NCI-H2171 (cell line): ENCODE data around the gene ATXN1.

Source experiments
- DNase-seq: peaks from one replicate; lab custom pipeline; 2025; lab: John Stamatoyannopoulos, UW

ATXN1 gene

DNA sequence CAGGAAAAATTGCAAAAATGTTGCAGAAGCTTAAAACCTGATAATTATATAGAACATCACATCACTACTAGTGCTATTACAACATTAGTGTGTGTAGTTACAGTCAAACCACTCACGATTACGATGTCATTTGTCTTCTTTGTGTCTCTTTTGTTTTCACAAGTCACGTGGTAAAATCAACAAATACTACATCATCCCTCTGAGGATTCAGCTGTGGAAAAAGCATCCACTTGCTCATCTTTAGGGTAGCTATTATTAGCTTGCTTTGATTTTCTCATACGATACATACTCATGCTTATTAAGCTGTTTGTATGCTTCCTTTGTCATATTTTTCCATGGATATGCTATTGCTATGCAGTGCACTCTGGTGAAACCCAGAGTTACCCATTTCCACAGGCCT lies 22.2 kb upstream of the ATXN1 start:
- no peak for DNase-seq

DNA sequence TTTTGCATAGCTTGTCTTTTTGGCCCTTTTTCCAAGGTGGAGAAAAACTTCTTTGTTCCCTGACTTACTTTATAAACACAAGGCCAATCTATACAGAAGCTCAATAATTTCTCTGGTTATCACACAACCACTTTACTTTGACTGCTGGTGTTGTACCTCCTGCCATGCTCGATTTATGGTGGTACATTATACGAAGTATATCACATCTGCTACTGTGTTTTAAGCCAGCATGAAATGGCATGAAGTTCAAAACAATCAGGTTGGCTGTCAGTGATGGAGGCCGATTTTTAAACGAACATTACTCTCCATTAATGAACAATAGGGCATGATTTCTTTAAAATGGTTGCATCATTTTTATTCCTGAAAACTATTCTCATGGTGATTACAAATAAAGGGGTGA lies 21.0 kb upstream of the ATXN1 start:
- no peak for DNase-seq

DNA sequence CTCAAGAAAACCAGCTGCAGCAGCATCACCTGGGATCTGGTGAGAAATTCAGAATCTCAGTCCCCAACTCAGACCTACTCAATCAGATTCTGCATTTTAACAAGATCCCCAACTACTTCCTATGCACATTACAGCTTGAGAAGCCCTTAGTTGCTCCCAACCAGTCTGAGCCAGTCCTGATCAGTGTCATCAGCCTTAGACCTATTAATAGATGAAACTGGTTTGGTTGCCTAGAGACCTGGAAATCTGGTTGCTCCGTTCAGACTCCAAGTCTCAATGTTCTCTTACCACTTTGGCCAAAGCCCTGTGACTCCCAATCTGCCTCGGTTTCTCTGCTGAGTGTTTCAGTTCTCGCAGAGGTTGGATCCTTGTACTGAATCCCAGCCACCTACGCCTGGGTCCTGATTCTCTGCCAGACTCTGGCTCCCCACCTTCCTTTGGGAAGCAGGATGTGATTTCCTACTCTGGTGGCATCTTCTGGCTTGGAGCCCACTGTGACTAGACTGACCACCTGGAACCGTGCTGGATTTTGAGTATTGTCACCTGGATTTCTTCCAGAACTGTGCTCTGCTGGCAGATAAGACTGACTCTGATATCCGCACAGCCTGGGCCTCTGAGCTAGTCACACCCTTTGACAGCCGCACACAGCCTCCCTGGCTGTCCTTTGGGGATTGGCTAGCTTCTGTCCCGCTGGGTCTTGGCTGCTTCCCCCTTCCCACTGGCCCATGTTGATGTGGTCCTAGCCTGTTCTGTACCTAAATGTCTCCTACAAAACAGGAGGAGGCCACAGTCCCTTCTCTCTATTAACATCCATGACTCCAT lies 20.3 kb upstream of the ATXN1 start:
- no peak for DNase-seq

DNA sequence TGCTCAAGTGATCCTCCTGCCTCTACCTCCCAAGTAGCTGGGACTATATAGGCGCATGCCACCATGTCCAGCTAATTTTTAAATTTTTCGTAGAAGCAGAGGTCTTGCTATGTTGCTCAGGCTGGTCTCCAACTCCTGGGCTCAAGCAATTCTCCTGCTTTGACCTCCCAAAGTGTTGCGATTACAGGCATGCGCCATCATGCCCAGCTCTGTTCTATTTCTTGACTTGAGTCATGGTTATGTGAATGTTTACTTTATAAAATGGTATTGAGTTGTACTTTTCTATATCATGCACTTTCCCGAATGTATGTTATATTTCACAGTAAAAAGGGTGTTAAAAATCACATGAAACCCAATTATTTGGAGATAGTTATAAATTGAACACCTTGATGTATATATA lies 17.3 kb upstream of the ATXN1 start:
- DNase-seq: no peak

DNA sequence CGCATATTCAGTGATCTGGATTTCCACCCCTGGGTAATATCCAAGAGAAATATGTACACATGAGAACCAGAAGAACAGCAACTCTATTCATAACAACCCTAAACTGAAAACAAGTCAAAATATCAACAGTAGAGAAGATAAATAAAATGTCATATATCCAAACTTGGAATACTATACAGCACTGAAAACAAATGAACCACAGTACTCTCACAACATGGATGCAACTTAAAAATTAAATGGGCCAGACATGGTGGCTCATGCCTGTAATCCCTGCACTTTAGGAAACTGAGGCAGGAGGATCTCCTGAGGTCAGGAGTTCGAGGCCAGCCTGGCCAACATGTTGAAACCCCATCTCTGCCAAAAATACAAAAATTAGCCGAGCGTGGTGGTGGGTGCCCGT lies 16.5 kb upstream of the ATXN1 start:
- no peak for DNase-seq

DNA sequence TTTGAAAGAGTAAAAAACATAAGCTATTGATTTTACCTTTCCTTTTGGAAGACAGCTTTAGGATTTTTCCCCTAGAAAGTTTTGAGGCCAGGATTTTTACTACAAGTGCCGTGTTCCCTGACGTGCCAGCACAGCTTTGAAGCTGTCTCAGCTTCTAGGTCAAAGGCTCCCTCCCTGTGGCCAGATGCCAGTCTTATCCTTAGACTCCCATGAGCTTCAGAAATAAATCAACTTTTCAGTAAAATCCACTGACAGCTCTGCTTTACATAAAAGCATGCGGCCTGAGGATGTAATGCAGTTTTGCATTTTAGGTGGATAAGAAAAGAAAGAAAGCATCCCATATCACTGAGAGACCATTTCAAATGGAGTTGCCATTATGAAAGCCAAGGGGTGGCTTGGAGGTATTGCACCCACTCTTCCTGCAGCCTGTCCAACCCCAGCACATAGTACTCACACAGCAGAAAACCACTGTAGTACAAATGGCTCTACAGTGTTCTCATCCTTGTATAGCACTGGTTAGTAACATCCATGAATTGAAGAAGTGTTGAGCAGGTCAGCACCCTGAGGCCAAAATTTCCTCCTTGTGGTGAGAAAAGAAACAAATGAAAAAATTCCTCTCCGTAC lies 15.2 kb upstream of the ATXN1 start:
- DNase-seq: no peak

DNA sequence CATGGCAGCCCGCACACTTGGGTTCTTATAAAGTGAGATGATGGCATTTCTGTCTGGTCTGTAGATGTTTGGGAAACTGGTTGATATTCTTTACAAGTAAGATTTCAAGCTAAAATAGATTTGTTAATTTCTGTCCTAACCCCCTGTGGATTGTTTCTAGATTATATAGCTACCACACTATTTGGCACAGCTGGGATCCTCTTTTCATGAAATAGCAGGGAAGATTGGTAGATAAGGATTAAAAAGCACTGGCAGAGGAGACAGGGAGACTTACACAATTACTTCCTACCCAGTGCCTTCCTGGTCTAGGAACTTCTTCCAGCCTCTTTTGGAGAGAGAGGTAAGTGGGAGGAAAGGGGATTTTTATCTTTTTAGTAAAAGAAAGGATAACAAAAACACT lies 13.2 kb upstream of the ATXN1 start:
- DNase-seq: no peak

DNA sequence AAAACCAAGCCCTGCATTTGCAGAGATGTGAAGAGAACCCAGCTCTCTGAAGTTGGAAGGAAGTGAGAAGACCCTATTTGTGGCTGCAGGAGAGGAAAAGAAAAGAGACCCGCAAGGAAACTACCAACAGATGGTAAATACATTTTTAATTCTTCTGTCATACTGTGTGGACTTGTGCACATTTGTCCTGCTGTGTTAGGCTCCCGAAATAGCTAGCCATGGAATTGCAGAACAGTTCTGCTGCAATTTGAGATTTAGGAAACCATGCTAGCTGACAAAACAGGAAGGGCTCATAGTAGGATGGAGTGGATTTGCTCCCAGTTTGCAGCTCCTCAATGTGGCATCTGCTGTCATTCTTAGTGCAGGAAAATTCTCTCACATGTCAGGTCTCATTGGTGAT lies 12.1 kb upstream of the ATXN1 start:
- no peak for DNase-seq

DNA sequence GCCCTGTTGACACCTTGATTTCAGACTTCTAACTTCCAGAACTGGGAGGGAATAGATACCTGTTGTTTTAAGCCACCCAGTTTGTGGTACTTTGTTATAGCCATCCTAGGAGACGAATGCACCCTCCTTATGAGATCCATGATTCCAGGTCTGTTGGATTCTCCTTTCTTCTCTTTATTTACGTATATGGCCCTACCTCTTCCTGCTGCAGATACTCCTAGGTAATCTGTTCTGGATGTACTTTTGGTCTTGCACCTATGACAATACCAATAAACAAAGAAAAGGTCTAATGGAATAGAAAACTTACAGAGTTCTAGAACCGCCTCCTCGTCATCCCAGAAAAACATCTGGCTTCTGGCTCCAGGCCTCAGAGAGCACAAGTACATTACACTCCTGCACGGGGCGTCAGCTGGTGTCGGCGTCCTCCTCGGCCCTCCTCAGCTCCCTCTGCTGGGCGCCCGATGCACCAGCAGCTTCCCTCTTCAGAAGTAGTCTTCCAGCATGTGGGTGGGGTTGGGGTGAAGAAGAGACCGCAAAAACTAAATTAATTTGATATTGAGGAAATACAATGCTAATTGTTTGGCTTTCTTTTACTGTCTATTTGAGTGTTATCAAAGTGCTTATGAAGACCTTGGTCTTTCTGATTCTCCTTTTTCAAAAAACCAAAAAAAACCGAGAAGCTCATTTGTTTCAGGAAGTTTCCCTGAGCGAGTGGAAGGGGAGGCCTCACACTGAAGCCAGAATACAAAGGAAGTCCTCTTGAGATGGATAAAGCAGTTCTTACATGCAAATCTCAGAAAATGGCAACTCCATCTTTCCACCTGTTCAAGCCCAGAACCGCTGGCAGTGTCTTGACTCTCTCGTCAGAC lies 9.7 kb upstream of the ATXN1 start:
- DNase-seq: peak; percentile 6

DNA sequence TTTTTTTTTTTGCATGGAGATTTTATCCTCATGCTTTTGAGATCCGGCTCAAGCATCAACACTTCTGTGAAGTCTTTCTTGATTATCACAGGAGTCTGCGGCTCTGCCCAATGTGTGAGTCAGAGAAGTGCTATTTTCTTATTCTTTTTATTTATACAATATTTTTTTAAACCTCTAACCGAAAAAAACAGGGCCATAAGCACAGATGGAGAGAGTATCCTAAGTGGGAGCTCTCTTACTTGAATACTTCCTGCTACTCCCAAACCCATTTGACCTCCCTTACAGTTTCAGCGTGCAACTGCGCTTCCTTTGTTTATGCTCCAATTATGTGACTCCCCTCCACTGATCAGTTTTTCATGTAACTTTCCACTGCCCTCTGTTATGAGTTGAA lies 8.7 kb upstream of the ATXN1 start:
- no peak for DNase-seq

DNA sequence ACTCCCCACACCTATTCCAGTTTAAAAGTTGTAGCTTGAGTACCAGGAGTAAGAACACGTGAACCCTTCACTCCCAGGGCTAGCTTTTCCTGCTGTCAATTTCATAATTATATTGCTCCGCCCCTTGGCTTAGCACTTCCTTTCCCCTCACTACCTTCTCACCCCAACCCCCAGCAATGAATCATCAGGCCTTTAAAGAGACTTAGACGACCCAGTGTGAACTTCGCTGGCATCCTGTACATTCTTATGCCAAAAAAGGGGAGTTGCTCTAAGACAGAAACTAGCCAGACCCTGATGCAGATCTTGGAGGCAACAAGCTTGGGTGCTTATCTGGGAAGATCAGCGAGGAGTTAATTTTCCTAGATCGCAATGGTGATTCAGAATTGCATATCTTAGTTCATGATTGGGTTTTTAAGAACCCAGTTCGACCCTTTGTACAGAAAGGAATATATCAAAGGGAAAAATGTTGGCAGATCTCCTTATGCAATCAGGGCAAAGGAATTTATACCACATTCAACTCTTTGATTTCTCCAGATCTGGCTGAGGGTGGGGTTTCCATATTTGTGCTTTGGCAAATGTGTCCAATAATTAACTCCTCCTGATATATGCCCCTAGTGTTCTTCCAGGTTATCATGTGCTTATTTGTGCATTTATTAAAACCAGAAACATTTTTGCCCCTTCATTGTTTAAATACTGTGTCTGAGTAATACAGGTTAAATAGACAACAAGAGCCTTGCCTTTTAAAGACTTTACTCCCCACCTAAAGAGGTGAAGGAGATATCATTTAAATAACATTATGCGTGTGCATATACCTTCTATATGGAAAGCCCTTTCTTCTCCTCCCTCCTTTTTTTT lies 8.1 kb upstream of the ATXN1 start:
- no peak for DNase-seq

DNA sequence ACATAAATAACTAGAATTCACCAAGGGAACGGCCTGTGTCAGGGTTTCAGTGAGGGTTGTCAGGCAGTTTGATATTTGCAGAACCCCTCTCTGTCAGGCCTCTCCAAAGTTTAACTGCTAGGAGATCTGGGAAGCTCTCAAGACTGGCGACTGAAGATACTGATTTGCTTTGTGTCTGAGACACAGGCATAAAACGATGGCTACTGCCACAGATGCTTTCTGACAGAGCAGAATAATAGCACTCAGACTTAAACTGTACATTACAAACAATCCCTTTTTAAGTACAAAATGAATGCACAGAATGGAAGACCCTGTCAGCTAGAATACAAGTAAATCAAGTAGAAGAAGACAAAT lies 7.2 kb upstream of the ATXN1 start:
- DNase-seq: no peak

DNA sequence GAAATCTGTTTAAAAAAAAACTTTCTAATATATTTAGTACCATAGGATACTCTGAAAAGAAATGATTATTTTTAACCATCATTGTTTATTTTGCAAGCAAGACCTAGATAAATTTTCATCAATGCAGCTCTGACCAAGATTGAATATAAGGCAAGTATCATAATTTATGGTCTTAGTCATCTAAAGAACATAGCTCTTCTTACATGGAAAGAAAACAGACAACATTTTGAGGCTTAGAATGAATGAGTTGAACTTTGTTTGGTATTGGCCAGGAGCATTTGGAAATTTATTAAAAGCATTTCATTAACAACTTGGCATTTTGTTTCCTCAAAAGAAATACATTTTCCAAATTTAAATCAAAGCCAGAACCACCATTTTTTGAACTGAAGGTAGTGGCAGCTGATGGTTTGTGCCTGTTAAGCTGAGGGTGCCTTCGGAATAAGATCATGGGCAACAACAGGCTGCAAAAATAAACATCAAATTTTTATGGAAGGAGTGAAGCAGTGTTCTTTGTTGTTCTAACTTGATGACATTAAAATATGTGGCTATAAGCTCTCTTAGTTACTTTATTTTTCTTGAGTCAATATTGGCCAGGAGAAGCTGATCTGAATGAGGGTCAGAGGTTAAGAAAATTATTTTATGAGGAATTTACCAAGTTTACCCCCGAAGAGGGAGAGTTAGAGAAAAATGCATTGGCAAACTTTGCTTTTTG lies 6.7 kb upstream of the ATXN1 start:
- DNase-seq: no peak

DNA sequence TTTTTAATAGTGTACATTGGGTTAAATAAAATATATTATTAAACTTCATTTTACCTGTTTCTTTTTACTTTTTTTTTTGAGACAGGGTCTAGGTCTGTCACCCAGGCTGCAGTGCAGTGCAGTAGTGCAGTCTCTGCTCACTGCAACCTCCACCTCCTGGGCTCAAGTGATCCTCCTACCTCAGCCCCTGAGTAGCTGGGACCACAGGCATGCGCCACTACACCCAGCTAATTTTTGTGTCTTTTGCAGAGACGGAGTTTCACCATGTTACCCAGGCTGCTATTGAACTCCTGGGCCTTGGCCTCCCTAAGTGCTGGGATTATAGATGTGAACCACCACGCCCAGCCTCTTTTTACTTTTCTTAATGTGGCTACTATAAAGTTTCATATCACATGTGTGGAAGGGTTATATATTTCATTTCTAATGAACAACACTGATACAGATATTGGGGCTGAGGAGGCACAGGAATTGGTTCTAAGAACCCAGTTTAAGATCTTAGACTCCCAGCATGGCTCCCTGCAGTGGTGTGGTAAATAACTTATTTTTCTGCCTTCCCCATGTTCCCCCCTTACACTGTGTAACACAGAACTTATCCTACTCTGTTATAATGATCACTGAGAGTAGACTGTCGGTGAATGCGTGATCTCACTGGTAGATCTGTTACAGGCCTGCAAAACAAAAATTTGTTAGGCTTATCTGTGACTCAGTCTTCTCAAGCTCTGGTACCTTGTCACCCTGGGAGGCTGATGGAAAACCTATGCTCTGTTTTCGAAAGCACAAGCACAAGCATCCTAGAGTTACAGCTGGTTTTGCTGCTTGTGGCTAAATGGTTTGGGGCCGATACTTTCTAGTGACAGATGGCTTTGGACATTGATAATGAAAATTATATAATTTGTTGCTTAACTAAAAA lies 5.8 kb upstream of the ATXN1 start:
- no peak for DNase-seq

DNA sequence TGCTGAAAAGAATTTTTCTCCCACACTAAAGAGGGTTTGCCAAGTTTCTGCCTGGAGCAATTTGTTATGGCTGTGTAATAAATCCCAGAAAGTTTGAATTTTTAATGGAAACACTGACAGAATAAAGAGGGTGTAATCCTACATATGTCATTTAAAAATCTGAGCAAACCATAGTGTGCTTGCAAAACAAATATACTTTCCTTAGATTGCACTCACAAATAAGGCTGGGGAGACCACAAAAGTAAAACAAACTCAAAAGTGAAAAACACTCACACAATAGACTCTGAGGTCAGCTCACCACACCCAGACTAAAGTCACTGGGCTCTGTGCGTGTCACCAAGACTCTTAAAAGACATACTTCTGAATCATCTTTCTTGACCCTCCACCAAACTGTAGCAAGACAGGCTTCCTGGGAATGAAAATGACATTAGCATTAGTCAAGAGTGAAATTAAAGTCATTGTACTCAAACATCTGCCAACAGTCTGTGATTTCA lies 4.8 kb upstream of the ATXN1 start:
- no peak for DNase-seq

DNA sequence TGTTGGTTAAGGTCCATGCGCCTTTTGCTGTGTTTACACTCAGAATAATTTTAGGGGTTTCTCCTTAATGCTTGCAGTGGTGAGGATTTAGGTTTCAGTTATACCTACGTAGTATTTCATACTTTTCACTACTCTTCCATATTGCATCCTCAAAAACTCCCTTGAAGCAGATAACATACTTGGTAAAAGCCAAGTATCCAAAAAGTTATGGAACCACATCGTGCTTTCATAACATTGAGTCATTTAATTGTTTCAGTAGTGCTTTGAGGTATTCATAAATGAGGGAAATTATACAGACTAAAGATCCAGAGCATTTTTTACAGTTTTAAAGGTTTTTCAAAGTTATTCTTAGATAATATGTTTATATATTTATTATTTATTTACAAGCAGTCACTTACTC lies 4.0 kb upstream of the ATXN1 start:
- no peak for DNase-seq

DNA sequence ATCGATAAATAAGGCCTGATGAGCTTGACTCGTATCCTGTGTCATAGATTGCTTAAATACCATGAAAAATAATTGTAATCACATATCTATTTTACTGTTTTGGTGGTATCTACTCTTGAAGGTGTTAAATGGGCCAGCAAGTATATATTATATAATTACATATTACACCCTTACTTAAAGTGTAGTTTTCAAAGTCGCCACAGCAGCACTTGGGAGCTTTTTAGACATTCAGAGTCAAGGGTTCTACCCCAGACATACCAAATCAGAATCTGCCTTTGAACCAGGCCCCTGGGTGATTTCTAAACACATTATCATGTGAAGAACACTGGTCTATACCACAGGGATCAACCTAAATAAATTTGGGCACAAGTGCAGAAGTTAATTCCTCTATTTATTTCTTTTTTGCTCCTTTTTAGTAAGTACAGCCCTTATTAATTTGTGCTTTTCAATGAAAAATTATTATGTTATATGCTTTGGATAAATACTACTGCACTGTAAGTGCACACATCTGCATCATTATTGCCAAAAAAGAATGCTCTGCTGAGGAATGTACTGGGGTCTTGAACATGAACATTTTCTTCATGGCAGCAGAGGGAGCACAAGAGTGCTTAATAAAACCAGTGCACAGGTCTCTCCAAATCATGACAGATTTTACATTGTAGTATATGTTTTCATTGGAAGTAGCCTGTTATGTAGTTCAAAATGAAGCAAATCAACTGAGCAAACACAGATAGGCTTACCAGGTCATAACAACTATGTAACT lies 3.1 kb upstream of the ATXN1 start:
- DNase-seq: no peak

DNA sequence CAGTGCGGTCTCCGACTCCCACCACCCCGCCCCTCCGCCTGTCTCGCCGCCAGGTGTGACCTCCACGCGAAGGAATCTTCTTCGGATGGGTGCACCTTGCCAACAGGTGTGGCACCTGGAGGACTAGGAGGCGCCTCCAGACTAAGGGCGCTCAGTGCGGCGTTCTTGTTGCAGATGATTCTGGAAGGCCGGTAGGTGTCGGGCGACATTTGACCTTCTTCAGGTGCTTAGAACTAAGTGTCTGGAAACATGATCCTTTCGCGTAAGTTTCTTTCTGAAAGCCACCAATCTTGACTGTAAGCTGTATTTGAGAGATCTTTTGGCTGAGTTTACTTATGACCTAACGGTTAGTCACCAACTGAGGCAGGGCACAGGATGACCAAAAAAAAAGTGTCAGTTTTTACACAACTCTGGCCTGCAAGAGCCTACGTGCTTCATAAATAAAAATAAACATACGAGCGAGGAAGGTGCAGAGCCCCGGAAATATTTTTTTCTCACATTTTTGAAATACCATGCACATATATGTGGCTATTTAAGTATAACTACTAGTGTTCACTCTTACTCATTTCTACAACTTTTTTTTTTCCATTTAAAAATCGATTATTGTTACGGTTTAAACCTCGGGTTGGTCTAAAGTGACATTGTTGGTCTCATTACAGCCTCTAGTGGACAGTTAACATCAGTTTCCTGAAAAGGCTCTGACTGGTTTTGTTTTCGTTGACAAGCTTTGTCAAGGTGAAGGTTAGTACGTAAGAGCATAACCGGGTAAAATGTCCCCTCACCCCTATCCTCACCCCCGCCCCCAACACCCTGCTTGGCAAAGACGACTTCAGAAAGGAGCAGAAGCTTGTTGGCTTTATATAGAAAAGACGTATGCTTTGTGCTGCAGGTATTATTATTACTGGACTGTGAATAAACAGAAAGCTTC lies 1.6 kb upstream of the ATXN1 start:
- no peak for DNase-seq

DNA sequence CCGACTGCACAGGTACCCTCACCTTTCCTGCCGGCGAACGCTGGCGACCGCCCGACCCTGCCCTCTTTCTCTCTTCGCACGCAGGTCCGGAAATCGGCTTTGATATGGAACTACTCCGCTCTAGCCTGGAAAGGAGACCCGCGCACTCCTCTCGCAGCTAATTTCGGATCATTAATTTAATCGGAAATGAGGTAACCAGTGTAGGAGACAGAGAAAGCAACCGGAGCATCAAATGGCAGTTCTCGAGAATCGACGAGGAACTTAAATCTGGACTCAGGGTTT lies 949 bp upstream of the ATXN1 start:
- no peak for DNase-seq
